ENCODE results near the gene BPIFB1. TPM values are rescaled to one million over a fixed set of nuclear protein-coding genes. Genes with fewer than 3 reads are reported as not detected.

The BPIFB1 gene
- total and polyA plus RNA-seq, 2 donors (not counting 3 experiments of a cell fraction or from before 2014, with no cell fraction given) = not detected

DNA sequence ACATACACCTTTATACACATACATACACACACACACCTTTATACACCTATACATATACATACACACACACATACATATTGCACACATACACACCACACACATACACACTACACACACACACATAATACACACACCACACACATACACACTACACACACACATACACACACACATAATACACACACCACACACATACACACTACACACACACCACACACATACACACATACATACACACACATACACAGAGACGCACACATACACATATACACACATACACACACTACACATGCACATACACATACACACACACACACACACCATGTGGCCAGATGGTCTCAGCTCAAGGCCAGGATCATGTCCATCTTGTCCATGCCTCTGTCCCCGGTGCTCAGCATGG lies 25.7 kb downstream of the BPIFB1 start:
- no peak for TF ChIP-seq POLR2AphosphoS5 (IDR thresholded peaks at IDR 0.05; ENCODE audit: insufficient read depth, low read depth, low read length)
- TF ChIP-seq JUN (IDR thresholded peaks at IDR 0.05; ENCODE audit: borderline replicate concordance, insufficient read depth, insufficient read length, low read depth) = no peak
- TF ChIP-seq, protein P1, sequence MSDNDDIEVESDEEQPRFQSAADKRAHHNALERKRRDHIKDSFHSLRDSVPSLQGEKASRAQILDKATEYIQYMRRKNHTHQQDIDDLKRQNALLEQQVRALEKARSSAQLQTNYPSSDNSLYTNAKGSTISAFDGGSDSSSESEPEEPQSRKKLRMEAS (IDR thresholded peaks at IDR 0.05; ENCODE audit: insufficient read depth, insufficient read length) = no peak
- TF ChIP-seq GATA2 (IDR thresholded peaks at IDR 0.05; ENCODE audit: insufficient read depth, insufficient read length, low read depth, low read length) = no peak
- TF ChIP-seq EZH2 (IDR thresholded peaks at IDR 0.05; ENCODE audit: borderline replicate concordance, low read depth, low read length, severe bottlenecking) = no peak
- no peak for TF ChIP-seq FOS (IDR thresholded peaks at IDR 0.05; ENCODE audit: borderline replicate concordance, insufficient read depth, low read length)
- TF ChIP-seq MYC (IDR thresholded peaks at IDR 0.05; ENCODE audit: low read depth, low read length) = no peak
- TF ChIP-seq, protein P2, sequence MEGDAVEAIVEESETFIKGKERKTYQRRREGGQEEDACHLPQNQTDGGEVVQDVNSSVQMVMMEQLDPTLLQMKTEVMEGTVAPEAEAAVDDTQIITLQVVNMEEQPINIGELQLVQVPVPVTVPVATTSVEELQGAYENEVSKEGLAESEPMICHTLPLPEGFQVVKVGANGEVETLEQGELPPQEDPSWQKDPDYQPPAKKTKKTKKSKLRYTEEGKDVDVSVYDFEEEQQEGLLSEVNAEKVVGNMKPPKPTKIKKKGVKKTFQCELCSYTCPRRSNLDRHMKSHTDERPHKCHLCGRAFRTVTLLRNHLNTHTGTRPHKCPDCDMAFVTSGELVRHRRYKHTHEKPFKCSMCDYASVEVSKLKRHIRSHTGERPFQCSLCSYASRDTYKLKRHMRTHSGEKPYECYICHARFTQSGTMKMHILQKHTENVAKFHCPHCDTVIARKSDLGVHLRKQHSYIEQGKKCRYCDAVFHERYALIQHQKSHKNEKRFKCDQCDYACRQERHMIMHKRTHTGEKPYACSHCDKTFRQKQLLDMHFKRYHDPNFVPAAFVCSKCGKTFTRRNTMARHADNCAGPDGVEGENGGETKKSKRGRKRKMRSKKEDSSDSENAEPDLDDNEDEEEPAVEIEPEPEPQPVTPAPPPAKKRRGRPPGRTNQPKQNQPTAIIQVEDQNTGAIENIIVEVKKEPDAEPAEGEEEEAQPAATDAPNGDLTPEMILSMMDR (IDR thresholded peaks at IDR 0.05; ENCODE audit: extremely low read depth in 1 of 2, insufficient read depth in 1 of 2, low read depth in 1 of 2, low read length in 2 of 2) = no peak
- no peak for TF ChIP-seq POLR2A (IDR thresholded peaks at IDR 0.05; ENCODE audit: low read depth, low read length)
- FAIRE-seq (no peak), DNase-seq (ENCODE audit: low read depth, low spot score) (no peak)
- H3K79me2 ChIP-seq (ENCODE audit: control insufficient read depth, insufficient read depth, low read length) = no peaks in the 10 kb centered on the region
- CTCF ChIA-PET = no interaction called here
- no peak overlapping the region for H3K4me2 ChIP-seq (ENCODE audit: insufficient read depth, low read length)
- POLR2A ChIA-PET = no interaction called here
- no peaks in the 10 kb centered on the region for H4K20me1 ChIP-seq (replicated peaks; ENCODE audit: control insufficient read depth, extremely low read depth, insufficient read depth, low read length)
- dilution Hi-C loops (cut with MboI; ENCODE audit: extremely low pct_ligation_motif_present, low sequenced_read_pairs) = no loop called here
- intact Hi-C loops (cut with micrococcal nuclease) = no loop called here
- no peaks in the 10 kb centered on the region for H3K4me1 ChIP-seq (ENCODE audit: control insufficient read depth, extremely low read depth, insufficient read depth, low read length)
- no peak overlapping the region for H3K9ac ChIP-seq (replicated peaks; ENCODE audit: extremely low read depth, insufficient read depth, low read length)
- H3K9me1 ChIP-seq (replicated peaks; ENCODE audit: control insufficient read depth, extremely low read depth, insufficient read depth, low read length) = no peaks in the 10 kb centered on the region
- no TSS peak for BruUV-seq (replicated peaks)
- H3K9me3 ChIP-seq (replicated peaks; ENCODE audit: control insufficient read depth, insufficient read depth, low read length) = no peaks in the 10 kb centered on the region
- no peaks in the 10 kb centered on the region for H3K27me3 ChIP-seq (ENCODE audit: control insufficient read depth in 2 of 2, insufficient read depth in 2 of 2, low read length in 2 of 2)
- no peak overlapping the region for H3K27ac ChIP-seq (ENCODE audit: insufficient read depth, low read depth, low read length)
- no peak overlapping the region for H3K4me3 ChIP-seq (replicated peaks in 1 of 3; ENCODE audit: insufficient read depth in 1 of 3, low read depth in 1 of 3, low read length in 3 of 3)
- no peak overlapping the region for H2AFZ ChIP-seq (ENCODE audit: low read depth, low read length)
- no peaks in the 10 kb centered on the region for H3K36me3 ChIP-seq (ENCODE audit: control insufficient read depth in 2 of 2, extremely low read depth in 1 of 2, insufficient read depth in 2 of 2, low read length in 2 of 2)
